Activated T-helper 17 cell treated with anti-CD3 and anti-CD28 coated beads, Interleukin-2, amount 50 U/mL, for 72 hours (primary cell): ENCODE results near the gene LIN37. TPM values are rescaled to one million over a fixed set of nuclear protein-coding genes. Genes with fewer than 3 reads are reported as not detected.
A peak's percentile ranks its signal among the peaks of the same experiment; 100 is the strongest.
"Not testable (repeated sequence)": the region's sequence is repeated elsewhere in the genome, so short reads cannot be mapped to it uniquely, and the experiment has no call there.

Experiments used
- ATAC-seq: fragments of 150-1000 bp; cut with Tn5 transposase; replicated peaks from 2 replicates; pipeline ENCODE4 v1.10.0; 2021; ENCODE audit warnings: mild to moderate bottlenecking, moderate library complexity
- H3K27ac Mint-ChIP-seq: one replicate; pipeline ENCODE4 v1.8.0; 2022; ENCODE audit warnings: mixed read lengths
- H3K27me3 Mint-ChIP-seq: one replicate; pipeline ENCODE4 v1.8.0; 2022; ENCODE audit warnings: mixed read lengths
- H3K36me3 Mint-ChIP-seq: one replicate; pipeline ENCODE4 v1.8.0; 2022; ENCODE audit warnings: low read depth, mild to moderate bottlenecking, mixed read lengths
- H3K4me1 Mint-ChIP-seq: one replicate; pipeline ENCODE4 v1.8.0; 2022; ENCODE audit warnings: mixed read lengths
- H3K4me3 Mint-ChIP-seq: one replicate; pipeline ENCODE4 v1.8.0; 2022; ENCODE audit warnings: mild to moderate bottlenecking, mixed read lengths
- H3K9me3 Mint-ChIP-seq: one replicate; pipeline ENCODE4 v1.8.0; 2022; ENCODE audit warnings: mixed read lengths
- total RNA-seq, 2 donors: library from RNA; stranded (reverse); gene quantifications; one replicate each; pipeline ENCODE4 v1.2.3, GENCODE V29; 2022

LIN37 gene
- total RNA-seq, 2 donors from 2014 or later = 11.0 to 20.1 TPM

DNA sequence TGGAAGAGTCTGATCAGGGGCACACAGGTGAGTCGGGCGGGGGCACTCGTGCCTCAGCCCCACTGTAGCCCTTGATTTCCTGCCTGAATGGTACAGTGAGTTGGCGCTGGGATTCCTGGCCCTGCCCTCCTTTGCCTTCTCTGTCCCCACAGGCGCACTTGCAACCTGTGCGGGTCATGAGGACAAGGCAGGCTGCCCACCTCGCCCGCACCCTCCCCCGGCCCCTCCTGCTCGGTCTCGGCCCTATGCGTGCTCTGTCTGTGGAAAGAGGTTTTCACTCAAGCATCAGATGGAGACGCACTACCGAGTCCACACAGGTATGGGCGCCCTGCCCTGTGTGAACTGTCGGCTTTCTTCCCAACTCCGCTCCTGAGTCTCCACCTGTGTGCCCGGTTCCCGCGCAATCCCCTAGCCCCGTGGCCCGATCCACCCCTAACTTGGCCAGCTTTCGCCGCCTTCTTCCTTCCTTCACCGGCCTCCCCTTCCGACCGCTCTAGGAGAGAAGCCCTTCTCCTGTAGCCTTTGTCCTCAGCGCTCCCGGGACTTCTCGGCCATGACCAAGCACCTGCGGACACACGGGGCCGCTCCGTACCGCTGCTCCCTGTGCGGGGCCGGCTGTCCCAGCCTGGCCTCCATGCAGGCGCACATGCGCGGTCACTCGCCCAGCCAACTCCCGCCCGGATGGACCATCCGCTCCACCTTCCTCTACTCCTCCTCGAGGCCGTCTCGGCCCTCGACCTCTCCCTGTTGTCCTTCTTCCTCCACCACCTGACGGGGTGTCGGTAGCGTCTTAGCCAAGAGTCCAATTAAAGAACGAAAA is 32.2 kb upstream of the LIN37 start:
- peaks cover 5% of the 10 kb centered on the region for H3K4me1 Mint-ChIP-seq
- no peak for ATAC-seq
- peaks cover 88% of the 10 kb centered on the region for H3K36me3 Mint-ChIP-seq
- no peaks in the 10 kb centered on the region for H3K9me3 Mint-ChIP-seq
- peak overlapping the region; percentile 96 for H3K4me3 Mint-ChIP-seq
- no peaks in the 10 kb centered on the region for H3K27me3 Mint-ChIP-seq
- H3K27ac Mint-ChIP-seq = peak overlapping the region; percentile 98

DNA sequence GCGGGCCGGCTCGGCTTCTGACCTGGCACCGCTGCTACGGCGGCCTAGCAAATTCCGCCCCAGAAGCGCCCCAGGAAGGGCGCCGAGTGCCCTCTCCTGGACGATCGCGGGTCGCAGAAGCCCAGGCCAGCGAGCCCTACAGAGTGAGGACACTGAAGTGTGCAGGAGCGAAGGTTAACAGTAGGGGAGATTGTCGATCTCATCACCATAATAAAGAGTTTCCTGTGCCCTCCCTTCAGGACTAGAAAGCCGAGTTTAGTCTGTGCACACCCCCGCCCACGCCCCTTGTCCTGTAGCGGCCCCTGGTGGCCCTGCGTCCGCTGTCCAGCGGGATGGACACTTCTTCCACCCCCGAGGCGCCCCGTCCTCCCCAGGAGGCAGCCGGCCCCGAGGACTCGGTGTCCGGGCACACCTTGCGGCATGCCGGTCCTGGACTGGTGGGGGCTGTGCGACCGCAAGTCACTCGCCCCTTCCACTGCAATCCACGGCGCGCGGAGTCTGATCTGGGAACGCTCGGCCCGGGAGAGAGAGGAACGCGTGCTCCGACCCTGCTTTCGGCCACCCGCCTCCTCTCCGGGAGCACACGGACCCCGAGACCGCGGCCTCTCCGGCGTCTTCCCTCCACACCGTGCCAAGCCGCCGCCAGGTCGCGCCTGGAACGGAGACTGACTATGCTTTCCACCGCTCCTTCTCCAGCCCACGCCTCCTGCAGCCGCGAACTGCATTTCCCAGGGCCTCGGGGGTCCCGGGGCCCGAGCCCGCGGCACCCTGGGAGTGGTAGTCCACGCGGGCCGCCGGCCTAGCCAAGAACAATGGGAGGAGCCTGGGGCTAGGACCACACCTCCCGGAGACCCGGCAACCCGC is 31.3 kb upstream of the LIN37 start:
- peak overlapping the region; percentile 98 for H3K27ac Mint-ChIP-seq
- H3K4me3 Mint-ChIP-seq = peak overlapping the region; percentile 96
- ATAC-seq = peak; percentile 55
- H3K27me3 Mint-ChIP-seq = no peaks in the 10 kb centered on the region
- no peaks in the 10 kb centered on the region for H3K4me1 Mint-ChIP-seq
- no peaks in the 10 kb centered on the region for H3K9me3 Mint-ChIP-seq
- peaks cover 92% of the 10 kb centered on the region for H3K36me3 Mint-ChIP-seq

DNA sequence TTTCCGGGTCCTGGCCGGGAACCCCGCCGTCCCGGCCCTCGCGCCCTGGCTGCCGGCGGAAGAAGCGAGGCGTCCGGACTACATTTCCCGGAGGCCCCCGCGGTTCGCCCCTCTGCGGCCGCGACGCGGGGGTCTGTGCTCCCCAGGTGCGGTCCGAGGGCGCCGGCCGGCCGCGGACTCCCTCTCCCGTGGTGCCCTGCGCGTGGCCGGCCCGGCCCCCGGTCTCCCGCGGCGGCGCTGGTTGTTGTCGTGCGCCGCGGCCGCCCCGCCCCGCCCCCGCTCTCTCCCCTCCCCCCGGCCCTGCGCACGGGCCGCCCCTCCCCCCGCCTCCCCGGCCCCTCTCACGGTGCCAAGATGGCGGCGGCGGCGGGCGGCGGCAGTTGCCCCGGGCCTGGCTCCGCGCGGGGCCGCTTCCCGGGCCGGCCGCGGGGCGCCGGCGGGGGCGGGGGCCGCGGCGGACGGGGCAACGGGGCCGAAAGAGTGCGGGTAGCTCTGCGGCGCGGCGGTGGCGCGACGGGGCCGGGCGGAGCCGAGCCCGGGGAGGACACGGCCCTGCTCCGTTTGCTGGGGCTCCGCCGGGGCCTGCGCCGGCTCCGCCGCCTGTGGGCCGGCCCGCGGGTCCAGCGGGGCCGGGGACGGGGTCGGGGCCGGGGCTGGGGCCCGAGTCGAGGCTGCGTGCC is 30.6 kb upstream of the LIN37 start, which contains the start of gene KMT2B:
TSS of gene KMT2B (plus strand) at position 339 of the 680 bp plus-strand sequence. CDS start at position 355, 16 bp downstream.
- Mint-ChIP-seq H3K36me3 (peaks cover 92% of the 10 kb centered on the region), H3K9me3 (no peaks in the 10 kb centered on the region), H3K4me1 (no peaks in the 10 kb centered on the region), H3K27me3 (no peaks in the 10 kb centered on the region), H3K27ac (peak within 1 kb of the TSS; percentile 98), H3K4me3 (peak within 1 kb of the TSS; percentile 96)
- ATAC-seq = peak; percentile 4

GRCh38 chr19:35718345-35719041 is 29.9 kb upstream of the LIN37 start:
- no peaks in the 10 kb centered on the region for H3K4me1 Mint-ChIP-seq
- ATAC-seq = peak; percentile 3
- peak overlapping the region; percentile 94 for H3K27ac Mint-ChIP-seq
- H3K4me3 Mint-ChIP-seq = peak overlapping the region; percentile 89
- peaks cover 92% of the 10 kb centered on the region for H3K36me3 Mint-ChIP-seq
- no peaks in the 10 kb centered on the region for H3K27me3 Mint-ChIP-seq
- H3K9me3 Mint-ChIP-seq = no peaks in the 10 kb centered on the region

DNA sequence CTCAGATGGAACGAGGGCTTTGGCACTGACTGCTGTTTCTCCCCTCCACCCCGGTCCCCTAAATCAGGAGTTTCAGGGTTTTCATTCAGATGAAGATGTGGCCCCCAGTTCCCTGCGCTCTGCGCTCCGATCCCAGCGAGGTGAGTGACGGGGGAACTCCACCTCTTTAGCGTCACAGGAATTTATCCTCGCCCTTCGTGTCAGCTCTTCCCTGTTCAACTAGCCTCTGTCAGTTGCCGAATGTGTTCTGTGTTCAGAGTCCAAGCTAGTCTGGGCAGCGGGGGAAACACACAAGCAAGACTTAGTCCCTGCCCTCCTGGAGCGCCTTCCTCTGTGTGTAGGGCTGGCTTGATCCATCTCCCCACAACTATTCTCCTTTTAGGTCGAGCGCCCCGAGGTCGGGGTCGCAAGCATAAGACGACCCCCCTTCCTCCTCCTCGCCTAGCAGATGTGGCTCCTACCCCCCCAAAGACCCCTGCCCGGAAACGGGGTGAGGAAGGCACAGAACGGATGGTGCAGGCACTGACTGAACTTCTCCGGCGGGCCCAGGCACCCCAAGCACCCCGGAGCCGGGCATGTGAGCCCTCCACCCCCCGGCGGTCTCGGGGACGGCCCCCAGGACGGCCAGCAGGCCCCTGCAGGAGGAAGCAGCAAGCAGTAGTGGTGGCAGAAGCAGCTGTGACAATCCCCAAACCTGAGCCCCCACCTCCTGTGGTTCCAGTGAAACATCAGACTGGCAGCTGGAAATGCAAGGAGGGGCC is 28.8 kb upstream of the LIN37 start:
- ATAC-seq = no peak
- Mint-ChIP-seq H3K27me3 (no peaks in the 10 kb centered on the region), H3K9me3 (no peaks in the 10 kb centered on the region), H3K36me3 (peaks cover 92% of the 10 kb centered on the region), H3K4me3 (peak overlapping the region; percentile 89), H3K4me1 (peaks cover 5% of the 10 kb centered on the region), H3K27ac (peak overlapping the region; percentile 94)

DNA sequence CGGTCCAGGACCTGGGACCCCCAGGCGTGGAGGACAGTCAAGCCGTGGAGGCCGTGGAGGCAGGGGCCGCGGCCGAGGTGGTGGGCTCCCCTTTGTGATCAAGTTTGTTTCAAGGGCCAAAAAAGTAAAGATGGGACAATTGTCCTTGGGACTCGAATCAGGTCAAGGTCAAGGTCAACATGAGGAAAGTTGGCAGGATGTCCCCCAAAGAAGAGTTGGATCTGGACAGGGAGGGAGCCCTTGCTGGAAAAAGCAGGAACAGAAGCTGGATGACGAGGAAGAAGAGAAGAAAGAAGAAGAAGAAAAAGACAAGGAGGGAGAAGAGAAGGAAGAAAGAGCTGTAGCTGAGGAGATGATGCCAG is 28.2 kb upstream of the LIN37 start:
- H3K27me3 Mint-ChIP-seq = no peaks in the 10 kb centered on the region
- peaks cover 5% of the 10 kb centered on the region for H3K4me1 Mint-ChIP-seq
- H3K27ac Mint-ChIP-seq = no peak overlapping the region
- no peak for ATAC-seq
- no peaks in the 10 kb centered on the region for H3K9me3 Mint-ChIP-seq
- H3K36me3 Mint-ChIP-seq = peaks cover 92% of the 10 kb centered on the region
- peak overlapping the region; percentile 89 for H3K4me3 Mint-ChIP-seq

- peaks cover 92% of the 10 kb centered on the region for H3K36me3 Mint-ChIP-seq
- ATAC-seq = no peak
- H3K4me3 Mint-ChIP-seq = no peak overlapping the region
- H3K4me1 Mint-ChIP-seq = peaks cover 5% of the 10 kb centered on the region
- H3K9me3 Mint-ChIP-seq = no peaks in the 10 kb centered on the region
- peak overlapping the region; percentile 54 for H3K27ac Mint-ChIP-seq
- no peaks in the 10 kb centered on the region for H3K27me3 Mint-ChIP-seq
Measured at GRCh38 chr19:35720648-35721047, 27.7 kb upstream of the LIN37 start.

GRCh38 chr19:35721374-35721773 is 27.0 kb upstream of the LIN37 start:
- Mint-ChIP-seq H3K27ac (peak overlapping the region; percentile 54), H3K4me3 (peak overlapping the region; percentile 15), H3K9me3 (no peaks in the 10 kb centered on the region), H3K27me3 (no peaks in the 10 kb centered on the region), H3K4me1 (peaks cover 5% of the 10 kb centered on the region), H3K36me3 (peaks cover 92% of the 10 kb centered on the region)
- ATAC-seq = no peak

DNA sequence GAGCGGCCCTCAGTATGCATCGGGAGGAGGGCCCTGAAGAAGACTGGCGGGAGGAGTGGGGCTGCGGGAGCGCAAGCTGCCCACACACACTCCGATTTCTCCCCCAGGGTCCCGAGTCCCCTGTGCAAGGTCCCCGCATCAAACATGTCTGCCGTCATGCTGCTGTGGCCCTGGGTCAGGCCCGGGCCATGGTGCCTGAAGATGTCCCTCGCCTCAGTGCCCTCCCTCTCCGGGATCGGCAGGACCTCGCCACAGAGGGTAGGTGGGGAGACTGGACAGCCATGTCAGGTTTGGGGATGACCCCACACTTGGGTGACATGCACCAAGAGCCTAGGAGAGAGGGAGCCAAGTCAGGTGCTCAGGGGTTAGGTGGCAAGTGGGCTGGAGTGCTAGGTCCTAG is 25.9 kb upstream of the LIN37 start:
- ATAC-seq = no peak
- H3K27ac Mint-ChIP-seq = peak overlapping the region; percentile 54
- peak overlapping the region; percentile 15 for H3K4me3 Mint-ChIP-seq
- no peaks in the 10 kb centered on the region for H3K27me3 Mint-ChIP-seq
- H3K9me3 Mint-ChIP-seq = no peaks in the 10 kb centered on the region
- peaks cover 92% of the 10 kb centered on the region for H3K36me3 Mint-ChIP-seq
- peaks cover 5% of the 10 kb centered on the region for H3K4me1 Mint-ChIP-seq

- Mint-ChIP-seq H3K27me3 (no peaks in the 10 kb centered on the region), H3K27ac (peak overlapping the region; percentile 54), H3K9me3 (no peaks in the 10 kb centered on the region), H3K4me1 (peaks cover 5% of the 10 kb centered on the region), H3K36me3 (peaks cover 96% of the 10 kb centered on the region), H3K4me3 (peak overlapping the region; percentile 15)
- no peak for ATAC-seq
Measured at GRCh38 chr19:35722897-35723296, 25.5 kb upstream of the LIN37 start.

- peaks cover 100% of the 10 kb centered on the region for H3K36me3 Mint-ChIP-seq
- H3K27ac Mint-ChIP-seq = no peak overlapping the region
- no peaks in the 10 kb centered on the region for H3K9me3 Mint-ChIP-seq
- no peak overlapping the region for H3K4me3 Mint-ChIP-seq
- no peak for ATAC-seq
- H3K27me3 Mint-ChIP-seq = no peaks in the 10 kb centered on the region
- H3K4me1 Mint-ChIP-seq = peaks cover 5% of the 10 kb centered on the region
Measured at GRCh38 chr19:35723671-35724070, 24.7 kb upstream of the LIN37 start.

- not testable (repeated sequence) for H3K4me1 Mint-ChIP-seq, H3K27me3 Mint-ChIP-seq, H3K9me3 Mint-ChIP-seq, H3K4me3 Mint-ChIP-seq, H3K27ac Mint-ChIP-seq, ATAC-seq
- peaks cover 100% of the 10 kb centered on the region for H3K36me3 Mint-ChIP-seq
Measured at GRCh38 chr19:35724132-35724531, 24.2 kb upstream of the LIN37 start.

DNA sequence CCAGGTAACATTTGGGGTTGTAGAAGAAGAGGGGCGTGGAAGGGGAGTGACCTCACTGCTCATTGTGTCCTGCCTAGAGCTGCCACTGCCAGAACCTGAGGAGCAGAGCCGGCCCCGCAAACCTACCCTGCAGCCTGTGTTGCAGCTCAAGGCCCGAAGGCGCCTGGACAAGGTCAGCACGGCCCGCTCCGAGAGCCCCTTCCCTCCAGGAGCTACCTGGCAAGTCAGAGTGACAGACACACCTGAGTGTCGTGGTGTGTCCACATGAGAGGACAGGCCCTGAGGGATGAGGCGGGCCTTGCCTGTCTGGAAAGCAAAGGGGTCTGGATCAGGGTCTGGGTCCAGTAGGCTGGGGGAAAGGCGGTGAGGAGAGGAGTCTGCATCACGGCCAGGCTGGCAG is 23.8 kb upstream of the LIN37 start:
- no peak for ATAC-seq

More for the DNA sequence above, 23.8 kb upstream of the LIN37 start:
- Mint-ChIP-seq H3K4me1 (peaks cover 5% of the 10 kb centered on the region), H3K9me3 (no peaks in the 10 kb centered on the region), H3K36me3 (peaks cover 100% of the 10 kb centered on the region), H3K27me3 (no peaks in the 10 kb centered on the region), H3K4me3 (no peak overlapping the region), H3K27ac (no peak overlapping the region)
